Smooth muscle cell of the pulmonary artery (primary cell): Measurements from ENCODE around the gene P2RY14. TPM values are rescaled to one million over a fixed set of nuclear protein-coding genes. Genes with fewer than 3 reads are reported as not detected.

Source experiments
- total RNA-seq: library from RNA; depleted of rRNA; stranded (reverse); fragments of >200 nt; gene quantifications from 2 replicates; pipeline ENCODE4 v1.2.3, GENCODE V29; 2014

The P2RY14 gene
- 0.20 TPM in 1 of 2 replicates, not detected in the other for total RNA-seq

GRCh38 chr3:151278230-151278629, at the start of gene P2RY14:
TSS of gene P2RY14 (minus strand) at chr3:151278542. CDS start at chr3:151214316, 64,226 bp downstream.

GRCh38 chr3:151316267-151316991, 38.1 kb upstream of the P2RY14 start, which contains the start of gene GPR87:
TSS of gene GPR87 (minus strand) at chr3:151316820. CDS start at chr3:151300100, 16,720 bp downstream.

DNA sequence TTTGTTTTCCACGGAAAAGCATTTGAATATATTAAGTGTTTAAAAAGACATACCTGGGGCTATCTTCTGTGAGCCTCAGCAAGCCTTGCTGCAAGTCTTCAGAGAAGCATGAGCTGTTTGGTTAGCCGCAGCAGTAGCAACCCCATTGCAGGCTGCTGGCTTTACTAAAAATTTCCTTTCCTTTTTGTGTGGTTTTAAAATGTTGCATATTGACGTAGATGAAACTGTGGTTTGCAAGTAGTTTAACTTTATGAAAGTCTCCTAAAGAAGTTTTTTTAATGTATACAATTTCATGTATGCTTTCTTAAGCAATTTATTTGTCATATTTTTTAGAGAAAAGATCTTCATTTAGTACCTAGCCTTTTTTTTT, 75.3 kb downstream of the P2RY14 start, which contains the start of gene GPR171:
Gene GPR171 (minus strand): TSS at position 166 of the 370 bp plus-strand sequence. CDS start 3,830 bp downstream, outside the sequence.

Other genes with a start within 250 kb of the P2RY14 start
- gene MED12L, start 192.9 kb downstream of the P2RY14 start, total RNA-seq: 0.17 and 1.0 TPM in 2 replicates
- gene GPR171, start 75.3 kb downstream of the P2RY14 start, total RNA-seq: not detected in 2 replicates
- gene GPR87, start 38.3 kb upstream of the P2RY14 start, total RNA-seq: not detected in 2 replicates
- not detected in 2 replicates for gene P2RY13, start 51.0 kb upstream of the P2RY14 start, total RNA-seq
- 0.07 TPM in 1 of 2 replicates, not detected in the other for gene P2RY12, start 106.2 kb upstream of the P2RY14 start, total RNA-seq
- 2.4 and 2.5 TPM in 2 replicates for gene IGSF10, start 182.5 kb upstream of the P2RY14 start, total RNA-seq